K562 (cell line): Measurements from ENCODE around the gene IRF2. TPM values are rescaled to one million over a fixed set of nuclear protein-coding genes. Genes with fewer than 3 reads are reported as not detected.

Source experiments
- FIP1L1 ChIP-seq: fragments of 200-400 bp; formaldehyde crosslinking; IDR thresholded peaks from 2 replicates; pipeline ENCODE4 v1.6.1; 2018; ENCODE audit warnings: mild to moderate bottlenecking, low read depth, low read length; ENCODE audit not compliant: poor library complexity, severe bottlenecking
- polyA plus RNA-seq, 8 experiments: library from polyadenylated mRNA; depleted of rRNA in 4 of 8; stranded (reverse) in 5 of 8; unstranded in 3 of 8; fragments of >200 nt; fragmentation: Nextera tagmentation in 2 of 8; fragmentation: Illumina TruSeq in 1 of 8; extraction: Ambion mirVana in 2 of 8; extraction: Trizol in 1 of 8; gene quantifications; 2 replicates each; pipeline versions ENCODE4 v1.2.1 to v1.2.3, GENCODE V29; 2011 to 2014; ENCODE audit warnings: inconsistent platforms in 1 of 8, missing spikeins in 1 of 8
- total RNA-seq, 7 experiments: library from RNA; depleted of rRNA in 6 of 7; stranded (reverse); fragments of >200 nt in 6 of 7; fragmentation: Illumina TruSeq in 2 of 7; extraction: Trizol in 2 of 7; gene quantifications; 2 replicates each; pipeline versions ENCODE4 v1.2.1 to v1.2.3, GENCODE V29; 2011 to 2021; ENCODE audit warnings: low replicate concordance in 1 of 7
- TF ChIP-seq, protein P1 (sequence below): fragments of 450-650 bp; IDR thresholded peaks from 2 replicates; pipeline ENCODE4 v1.6.1; 2016; ENCODE audit warnings: mild to moderate bottlenecking, moderate library complexity

IRF2 gene
- total and polyA plus RNA-seq, 9 of the 15 experiments (the other 6 are each of a cell fraction or from before 2014, with no cell fraction given), result 7.1 to 17.1 (median 11.3) TPM

GRCh38 chr4:184424993-184425758 lies 49.2 kb downstream of the IRF2 start (continued):
- TF ChIP-seq, protein P1, sequence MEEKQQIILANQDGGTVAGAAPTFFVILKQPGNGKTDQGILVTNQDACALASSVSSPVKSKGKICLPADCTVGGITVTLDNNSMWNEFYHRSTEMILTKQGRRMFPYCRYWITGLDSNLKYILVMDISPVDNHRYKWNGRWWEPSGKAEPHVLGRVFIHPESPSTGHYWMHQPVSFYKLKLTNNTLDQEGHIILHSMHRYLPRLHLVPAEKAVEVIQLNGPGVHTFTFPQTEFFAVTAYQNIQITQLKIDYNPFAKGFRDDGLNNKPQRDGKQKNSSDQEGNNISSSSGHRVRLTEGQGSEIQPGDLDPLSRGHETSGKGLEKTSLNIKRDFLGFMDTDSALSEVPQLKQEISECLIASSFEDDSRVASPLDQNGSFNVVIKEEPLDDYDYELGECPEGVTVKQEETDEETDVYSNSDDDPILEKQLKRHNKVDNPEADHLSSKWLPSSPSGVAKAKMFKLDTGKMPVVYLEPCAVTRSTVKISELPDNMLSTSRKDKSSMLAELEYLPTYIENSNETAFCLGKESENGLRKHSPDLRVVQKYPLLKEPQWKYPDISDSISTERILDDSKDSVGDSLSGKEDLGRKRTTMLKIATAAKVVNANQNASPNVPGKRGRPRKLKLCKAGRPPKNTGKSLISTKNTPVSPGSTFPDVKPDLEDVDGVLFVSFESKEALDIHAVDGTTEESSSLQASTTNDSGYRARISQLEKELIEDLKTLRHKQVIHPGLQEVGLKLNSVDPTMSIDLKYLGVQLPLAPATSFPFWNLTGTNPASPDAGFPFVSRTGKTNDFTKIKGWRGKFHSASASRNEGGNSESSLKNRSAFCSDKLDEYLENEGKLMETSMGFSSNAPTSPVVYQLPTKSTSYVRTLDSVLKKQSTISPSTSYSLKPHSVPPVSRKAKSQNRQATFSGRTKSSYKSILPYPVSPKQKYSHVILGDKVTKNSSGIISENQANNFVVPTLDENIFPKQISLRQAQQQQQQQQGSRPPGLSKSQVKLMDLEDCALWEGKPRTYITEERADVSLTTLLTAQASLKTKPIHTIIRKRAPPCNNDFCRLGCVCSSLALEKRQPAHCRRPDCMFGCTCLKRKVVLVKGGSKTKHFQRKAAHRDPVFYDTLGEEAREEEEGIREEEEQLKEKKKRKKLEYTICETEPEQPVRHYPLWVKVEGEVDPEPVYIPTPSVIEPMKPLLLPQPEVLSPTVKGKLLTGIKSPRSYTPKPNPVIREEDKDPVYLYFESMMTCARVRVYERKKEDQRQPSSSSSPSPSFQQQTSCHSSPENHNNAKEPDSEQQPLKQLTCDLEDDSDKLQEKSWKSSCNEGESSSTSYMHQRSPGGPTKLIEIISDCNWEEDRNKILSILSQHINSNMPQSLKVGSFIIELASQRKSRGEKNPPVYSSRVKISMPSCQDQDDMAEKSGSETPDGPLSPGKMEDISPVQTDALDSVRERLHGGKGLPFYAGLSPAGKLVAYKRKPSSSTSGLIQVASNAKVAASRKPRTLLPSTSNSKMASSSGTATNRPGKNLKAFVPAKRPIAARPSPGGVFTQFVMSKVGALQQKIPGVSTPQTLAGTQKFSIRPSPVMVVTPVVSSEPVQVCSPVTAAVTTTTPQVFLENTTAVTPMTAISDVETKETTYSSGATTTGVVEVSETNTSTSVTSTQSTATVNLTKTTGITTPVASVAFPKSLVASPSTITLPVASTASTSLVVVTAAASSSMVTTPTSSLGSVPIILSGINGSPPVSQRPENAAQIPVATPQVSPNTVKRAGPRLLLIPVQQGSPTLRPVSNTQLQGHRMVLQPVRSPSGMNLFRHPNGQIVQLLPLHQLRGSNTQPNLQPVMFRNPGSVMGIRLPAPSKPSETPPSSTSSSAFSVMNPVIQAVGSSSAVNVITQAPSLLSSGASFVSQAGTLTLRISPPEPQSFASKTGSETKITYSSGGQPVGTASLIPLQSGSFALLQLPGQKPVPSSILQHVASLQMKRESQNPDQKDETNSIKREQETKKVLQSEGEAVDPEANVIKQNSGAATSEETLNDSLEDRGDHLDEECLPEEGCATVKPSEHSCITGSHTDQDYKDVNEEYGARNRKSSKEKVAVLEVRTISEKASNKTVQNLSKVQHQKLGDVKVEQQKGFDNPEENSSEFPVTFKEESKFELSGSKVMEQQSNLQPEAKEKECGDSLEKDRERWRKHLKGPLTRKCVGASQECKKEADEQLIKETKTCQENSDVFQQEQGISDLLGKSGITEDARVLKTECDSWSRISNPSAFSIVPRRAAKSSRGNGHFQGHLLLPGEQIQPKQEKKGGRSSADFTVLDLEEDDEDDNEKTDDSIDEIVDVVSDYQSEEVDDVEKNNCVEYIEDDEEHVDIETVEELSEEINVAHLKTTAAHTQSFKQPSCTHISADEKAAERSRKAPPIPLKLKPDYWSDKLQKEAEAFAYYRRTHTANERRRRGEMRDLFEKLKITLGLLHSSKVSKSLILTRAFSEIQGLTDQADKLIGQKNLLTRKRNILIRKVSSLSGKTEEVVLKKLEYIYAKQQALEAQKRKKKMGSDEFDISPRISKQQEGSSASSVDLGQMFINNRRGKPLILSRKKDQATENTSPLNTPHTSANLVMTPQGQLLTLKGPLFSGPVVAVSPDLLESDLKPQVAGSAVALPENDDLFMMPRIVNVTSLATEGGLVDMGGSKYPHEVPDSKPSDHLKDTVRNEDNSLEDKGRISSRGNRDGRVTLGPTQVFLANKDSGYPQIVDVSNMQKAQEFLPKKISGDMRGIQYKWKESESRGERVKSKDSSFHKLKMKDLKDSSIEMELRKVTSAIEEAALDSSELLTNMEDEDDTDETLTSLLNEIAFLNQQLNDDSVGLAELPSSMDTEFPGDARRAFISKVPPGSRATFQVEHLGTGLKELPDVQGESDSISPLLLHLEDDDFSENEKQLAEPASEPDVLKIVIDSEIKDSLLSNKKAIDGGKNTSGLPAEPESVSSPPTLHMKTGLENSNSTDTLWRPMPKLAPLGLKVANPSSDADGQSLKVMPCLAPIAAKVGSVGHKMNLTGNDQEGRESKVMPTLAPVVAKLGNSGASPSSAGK, result no peak
- no peak for TF ChIP-seq FIP1L1
